GM12801 (cell line): ENCODE data around the gene GRIK4.

Experiments
- TF ChIP-seq, protein P1 (sequence below): IDR thresholded peaks from one replicate; pipeline ENCODE4 v1.5.1; 2011; ENCODE audit warnings: control low read depth; ENCODE audit not compliant: insufficient read length; ENCODE audit errors: extremely low read depth

GRIK4 gene

DNA sequence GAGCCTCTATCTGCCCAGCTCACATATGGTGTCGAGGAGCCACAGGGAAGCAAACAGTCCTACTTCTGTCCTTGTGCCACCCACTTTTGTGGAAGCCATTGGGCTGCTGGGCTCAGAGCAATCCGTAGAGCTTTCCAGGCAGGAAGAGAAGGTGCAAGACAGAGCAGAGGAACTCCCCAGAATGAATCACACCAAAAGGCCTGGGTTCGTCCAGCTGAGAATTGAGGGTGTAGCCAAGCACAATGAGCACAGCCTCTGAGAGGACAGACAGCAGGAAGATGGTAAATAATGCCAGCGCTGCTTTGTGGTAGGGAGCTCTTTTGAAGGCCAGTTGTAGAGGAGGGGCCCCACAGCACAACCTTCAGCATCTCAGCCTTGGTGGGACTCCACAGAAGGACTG, 237.8 kb downstream of the GRIK4 start:
- TF ChIP-seq, protein P1, sequence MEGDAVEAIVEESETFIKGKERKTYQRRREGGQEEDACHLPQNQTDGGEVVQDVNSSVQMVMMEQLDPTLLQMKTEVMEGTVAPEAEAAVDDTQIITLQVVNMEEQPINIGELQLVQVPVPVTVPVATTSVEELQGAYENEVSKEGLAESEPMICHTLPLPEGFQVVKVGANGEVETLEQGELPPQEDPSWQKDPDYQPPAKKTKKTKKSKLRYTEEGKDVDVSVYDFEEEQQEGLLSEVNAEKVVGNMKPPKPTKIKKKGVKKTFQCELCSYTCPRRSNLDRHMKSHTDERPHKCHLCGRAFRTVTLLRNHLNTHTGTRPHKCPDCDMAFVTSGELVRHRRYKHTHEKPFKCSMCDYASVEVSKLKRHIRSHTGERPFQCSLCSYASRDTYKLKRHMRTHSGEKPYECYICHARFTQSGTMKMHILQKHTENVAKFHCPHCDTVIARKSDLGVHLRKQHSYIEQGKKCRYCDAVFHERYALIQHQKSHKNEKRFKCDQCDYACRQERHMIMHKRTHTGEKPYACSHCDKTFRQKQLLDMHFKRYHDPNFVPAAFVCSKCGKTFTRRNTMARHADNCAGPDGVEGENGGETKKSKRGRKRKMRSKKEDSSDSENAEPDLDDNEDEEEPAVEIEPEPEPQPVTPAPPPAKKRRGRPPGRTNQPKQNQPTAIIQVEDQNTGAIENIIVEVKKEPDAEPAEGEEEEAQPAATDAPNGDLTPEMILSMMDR = no peak

DNA sequence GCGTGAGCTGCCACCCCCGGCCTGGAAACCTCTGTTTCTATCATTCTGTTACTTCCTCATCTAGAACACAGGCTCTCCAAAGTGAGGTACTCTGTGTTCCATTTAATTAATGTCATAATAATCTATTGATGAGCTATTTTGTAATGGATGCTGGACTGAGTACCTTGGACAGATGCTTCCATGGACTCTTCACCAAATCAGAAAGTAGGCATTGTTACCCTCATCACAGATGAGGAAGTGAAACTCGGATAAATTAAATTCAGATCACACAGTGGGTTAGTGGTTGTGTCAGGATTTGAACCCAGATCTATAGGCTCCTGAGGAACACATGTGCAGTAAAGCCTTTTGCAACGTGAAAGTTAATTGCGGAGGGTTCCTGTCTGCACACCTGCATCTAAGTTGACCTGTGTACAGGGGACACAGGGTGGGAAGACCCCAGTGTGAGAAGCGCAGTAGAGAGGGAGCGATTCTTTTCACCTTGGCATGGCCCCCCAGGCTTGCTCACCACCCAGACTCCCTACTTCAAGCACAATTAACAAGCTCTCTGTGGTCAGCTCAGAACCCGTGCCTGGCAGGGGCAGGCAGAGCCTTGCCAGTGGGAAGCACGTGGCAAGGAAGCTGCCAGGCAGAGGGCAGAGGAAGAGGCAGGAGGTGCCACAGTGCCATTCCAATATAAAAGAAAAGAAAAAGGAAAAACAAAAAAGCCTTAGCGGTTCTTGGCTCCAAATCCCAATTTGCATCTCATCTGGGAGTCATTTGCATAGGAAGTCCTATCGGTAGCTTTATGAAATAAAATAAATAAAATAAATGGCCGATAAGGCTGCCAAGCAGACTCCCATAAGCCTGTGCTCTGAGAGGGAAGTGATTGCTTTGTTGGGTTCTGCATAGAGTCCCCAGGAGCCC, 239.3 kb downstream of the GRIK4 start:
- TF ChIP-seq, protein P1 = no peak

DNA sequence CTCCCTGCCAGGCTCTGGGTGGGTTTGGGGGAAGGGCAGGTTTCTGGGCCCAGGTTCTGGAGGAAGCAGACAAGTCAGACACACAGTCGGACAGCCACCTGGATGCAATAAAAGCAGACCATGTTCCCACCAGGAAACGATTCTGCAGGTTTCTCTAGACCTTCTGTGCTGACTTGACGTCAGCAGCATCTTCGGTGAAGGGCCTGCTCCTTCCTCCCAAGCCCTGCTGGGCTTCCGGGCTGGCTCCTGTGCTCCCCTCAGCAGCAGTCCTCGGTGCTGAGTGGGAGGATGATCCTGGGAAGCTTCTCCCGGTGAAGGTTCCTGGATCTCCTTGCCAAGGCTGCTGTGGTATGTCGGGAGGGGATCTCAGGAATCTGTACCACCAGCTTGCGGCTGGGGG, 240.0 kb downstream of the GRIK4 start:
- TF ChIP-seq, protein P1 = no peak

DNA sequence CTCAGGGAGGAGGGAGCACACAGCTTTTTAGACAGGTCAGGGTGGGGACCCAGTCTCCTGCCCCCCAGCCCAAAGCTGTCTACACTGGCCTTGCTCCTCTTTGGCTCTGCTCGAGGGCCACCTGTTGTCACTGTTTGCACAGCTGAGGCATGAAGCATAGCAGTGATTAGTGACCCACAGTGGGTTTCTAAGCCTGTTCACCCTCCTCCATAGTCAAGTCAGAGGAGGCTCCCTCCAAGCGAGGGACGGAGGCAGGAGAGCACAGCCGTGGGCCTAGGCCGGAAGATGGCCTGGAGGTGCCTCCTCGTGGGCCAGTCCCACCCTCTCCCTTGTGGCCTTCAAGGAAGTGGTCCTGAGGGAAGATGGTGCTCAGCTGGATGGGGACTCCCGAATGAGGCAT, 241.1 kb downstream of the GRIK4 start:
- TF ChIP-seq, protein P1 = no peak

DNA sequence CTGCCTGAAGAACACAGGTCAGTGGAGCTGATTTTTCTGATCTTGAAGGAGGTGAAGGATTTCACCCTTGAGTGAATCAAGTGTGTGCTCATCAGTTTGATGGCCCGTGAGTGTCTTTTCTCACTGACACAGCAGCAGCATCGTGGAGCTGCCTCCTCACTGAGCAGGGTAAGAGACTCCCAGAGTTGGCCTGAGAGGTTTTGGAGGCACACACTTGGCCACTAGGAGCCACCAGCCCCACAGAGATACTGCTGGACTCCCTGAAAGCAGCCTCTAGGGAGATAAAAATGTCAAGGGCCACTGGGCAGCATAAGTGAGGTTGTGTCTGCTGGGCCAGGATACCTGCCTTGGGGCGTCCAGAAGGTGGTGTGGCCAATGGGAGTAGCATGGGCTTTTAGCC, 245.4 kb downstream of the GRIK4 start:
- TF ChIP-seq, protein P1 = no peak

DNA sequence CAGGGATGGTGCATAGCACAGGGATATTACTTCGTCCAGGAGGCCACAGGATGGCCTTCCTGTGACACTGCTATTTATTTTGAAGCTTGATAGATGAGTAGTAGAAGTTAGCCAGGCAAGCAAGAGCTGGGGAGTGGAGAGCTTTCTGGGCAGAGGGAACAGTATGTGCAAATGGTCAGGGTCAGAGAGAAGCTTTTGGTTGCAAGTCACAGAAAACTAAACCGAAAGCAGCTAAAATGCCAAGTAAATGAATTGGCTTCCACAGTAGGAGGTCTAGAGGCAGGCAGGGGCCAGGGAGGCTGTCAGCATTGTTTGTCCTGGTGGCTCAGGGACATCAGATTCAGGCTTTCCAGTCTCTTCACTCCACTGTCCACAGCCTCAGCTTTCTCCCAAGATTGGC, 247.5 kb downstream of the GRIK4 start:
- TF ChIP-seq, protein P1 = no peak

DNA sequence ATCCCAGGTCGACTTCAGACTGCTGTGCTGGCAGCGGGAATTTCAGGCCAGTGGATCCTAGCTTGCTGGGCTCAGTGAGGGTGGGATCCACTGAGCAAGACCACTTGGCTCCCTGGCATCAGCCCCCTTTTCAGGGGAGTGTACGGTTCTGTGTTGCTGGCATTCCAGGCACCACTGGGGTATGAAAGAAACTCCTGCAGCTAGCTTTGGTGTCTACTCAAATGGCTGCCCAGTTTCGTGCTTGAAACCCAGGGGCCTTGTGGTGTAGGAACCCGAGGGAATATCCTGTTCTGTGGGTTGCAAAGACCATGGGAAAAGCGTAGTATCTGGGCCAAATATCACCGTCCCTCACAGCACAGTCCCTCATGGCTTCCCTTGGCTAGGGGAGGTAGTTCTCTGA, 254.8 kb downstream of the GRIK4 start:
- TF ChIP-seq, protein P1 = no peak
